HG02885 (cell line): ENCODE results near the gene VAPB.

Source experiments
- ATAC-seq: cut with Tn5 transposase; IDR thresholded peaks from one replicate; pipeline ENCODE4 v1.9.1; 2021; ENCODE audit warnings: mild to moderate bottlenecking; ENCODE audit not compliant: unreplicated experiment, poor library complexity

Gene VAPB

DNA sequence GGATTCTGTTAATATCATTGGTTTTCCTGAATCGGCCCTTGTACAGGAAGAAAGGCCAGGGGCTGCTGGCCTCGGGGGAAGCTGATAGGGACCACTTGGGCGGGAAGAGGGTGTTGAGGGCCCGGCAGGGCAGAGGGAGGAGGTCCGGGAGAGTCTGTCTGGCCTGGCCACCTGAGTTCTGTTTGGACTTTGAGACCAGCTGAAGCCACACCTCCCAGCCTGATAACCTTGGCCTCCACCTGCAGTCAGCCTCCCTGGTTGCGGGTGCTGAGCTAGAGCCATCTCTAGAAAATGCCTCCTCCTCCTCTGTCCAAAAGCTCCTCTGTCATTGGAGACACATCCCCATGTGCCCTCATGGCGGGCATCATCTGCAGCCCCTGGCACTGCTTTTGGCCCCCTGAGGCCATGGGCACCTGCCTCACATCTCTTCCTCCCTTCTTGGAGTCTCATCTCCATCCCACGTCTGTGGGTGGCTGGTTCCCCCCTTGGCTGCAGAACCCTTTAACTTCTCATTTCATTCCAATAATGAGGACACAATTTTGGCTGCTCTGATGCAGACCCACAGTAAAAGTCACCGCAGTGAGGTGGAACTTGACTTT lies 109.5 kb downstream of the VAPB start:
- no peak for ATAC-seq

- no peak for ATAC-seq
These were observed 111.2 kb downstream of the VAPB start for GRCh38 chr20:58500256-58500655.
